WTC11 (cell line): ENCODE measurements around the gene KISS1R. TPM values are rescaled to one million over a fixed set of nuclear protein-coding genes. Genes with fewer than 3 reads are reported as not detected.

Experiments
- ATAC-seq: fragments of 200-7000 bp; cut with Tn5 transposase; 2 replicates; pipeline ENCODE4 v1.10.0; 2021; ENCODE audit warnings: mild to moderate bottlenecking, moderate library complexity
- CTCF ChIA-PET: fragments of 300-600 bp; sonication (Branson Sonifier 250); formaldehyde crosslinking; loops from one replicate; lab custom pipeline; 2021; ENCODE audit warnings: antibody characterized with exemption; lab: Charles Lee
- POLR2A ChIA-PET: fragments of 350-600 bp; sonication (Branson Sonifier 250); formaldehyde crosslinking; loops from one replicate; lab custom pipeline; 2021; ENCODE audit warnings: antibody characterized with exemption; lab: Charles Lee
- DNase-seq: peaks from one replicate; pipeline ENCODE4 v3.0.0; 2021; ENCODE audit warnings: low spot score
- H3K27ac Mint-ChIP-seq: 2 replicates; pipeline ENCODE4 v1.8.0; 2021; ENCODE audit warnings: mixed read lengths
- H3K27me3 Mint-ChIP-seq: 2 replicates; pipeline ENCODE4 v1.8.0; 2021; ENCODE audit warnings: low read depth, mild to moderate bottlenecking, moderate library complexity, mixed read lengths
- H3K36me3 Mint-ChIP-seq: 2 replicates; pipeline ENCODE4 v1.8.0; 2021; ENCODE audit warnings: mixed read lengths
- H3K4me1 Mint-ChIP-seq: 2 replicates; pipeline ENCODE4 v1.8.0; 2022; ENCODE audit warnings: mixed read lengths
- H3K4me3 Mint-ChIP-seq: 2 replicates; pipeline ENCODE4 v1.8.0; 2021; ENCODE audit warnings: mild to moderate bottlenecking, moderate library complexity, mixed read lengths
- H3K9me3 Mint-ChIP-seq: 2 replicates; pipeline ENCODE4 v1.8.0; 2021; ENCODE audit warnings: mixed read lengths
- AR ChIP-seq: fragments of 250-450 bp; sonication (Bioruptor Pico); IDR thresholded peaks from 2 replicates; pipeline ENCODE4 v1.9.0; 2021; ENCODE audit warnings: mild to moderate bottlenecking
- ATF3 ChIP-seq: sonication (generic); formaldehyde crosslinking; conservative IDR thresholded peaks from 2 replicates; pipeline ENCODE4 v1.8.1; 2022; ENCODE audit warnings: mild to moderate bottlenecking, missing genetic modification reagents
- CREB1 ChIP-seq: sonication (generic); formaldehyde crosslinking; IDR thresholded peaks from 2 replicates; pipeline ENCODE4 v1.8.0; 2023; ENCODE audit warnings: mild to moderate bottlenecking, missing genetic modification reagents
- ETV6 ChIP-seq: sonication (generic); formaldehyde crosslinking; IDR thresholded peaks from 2 replicates; pipeline ENCODE4 v1.8.1; 2022; ENCODE audit warnings: mild to moderate bottlenecking, missing genetic modification reagents
- GTF2I ChIP-seq: fragments of 250-450 bp; sonication (Bioruptor Pico); conservative IDR thresholded peaks from 2 replicates; pipeline ENCODE4 v1.4.0; 2021; ENCODE audit warnings: mild to moderate bottlenecking
- IRF1 ChIP-seq: sonication (generic); formaldehyde crosslinking; IDR thresholded peaks from 2 replicates; pipeline ENCODE4 v1.8.0; 2023; ENCODE audit warnings: missing genetic modification reagents
- JAZF1 ChIP-seq: fragments of 250-450 bp; sonication (Bioruptor Pico); IDR thresholded peaks from 2 replicates; pipeline ENCODE4 v1.9.0; 2021; ENCODE audit warnings: moderate library complexity, mild to moderate bottlenecking, inconsistent platforms
- NR3C1 ChIP-seq: sonication (generic); formaldehyde crosslinking; conservative IDR thresholded peaks from 2 replicates; pipeline ENCODE4 v1.8.1; 2023; ENCODE audit warnings: low read depth, mild to moderate bottlenecking, missing genetic modification reagents
- SMAD3 ChIP-seq: sonication (generic); formaldehyde crosslinking; IDR thresholded peaks from 2 replicates; pipeline ENCODE4 v1.8.0; 2022; ENCODE audit warnings: missing genetic modification reagents, mild to moderate bottlenecking, borderline replicate concordance
- STAT6 ChIP-seq: sonication (generic); formaldehyde crosslinking; conservative IDR thresholded peaks from 2 replicates; pipeline ENCODE4 v1.8.1; 2023; ENCODE audit warnings: mild to moderate bottlenecking, low read depth, missing genetic modification reagents, moderate library complexity
- TCF7 ChIP-seq: sonication (generic); formaldehyde crosslinking; IDR thresholded peaks from 2 replicates; pipeline ENCODE4 v1.8.0; 2022; ENCODE audit warnings: mild to moderate bottlenecking, low read depth, missing genetic modification reagents, moderate library complexity
- ZBTB21 ChIP-seq: sonication (generic); formaldehyde crosslinking; IDR thresholded peaks from 2 replicates; pipeline ENCODE4 v1.8.1; 2023; ENCODE audit warnings: mild to moderate bottlenecking, missing genetic modification reagents, borderline replicate concordance
- ZNF138 ChIP-seq: sonication (generic); formaldehyde crosslinking; conservative IDR thresholded peaks from 2 replicates; pipeline ENCODE4 v1.8.1; 2022; ENCODE audit warnings: mild to moderate bottlenecking, moderate library complexity, missing genetic modification reagents
- ZNF219 ChIP-seq: sonication (generic); formaldehyde crosslinking; IDR thresholded peaks from 2 replicates; pipeline ENCODE4 v1.8.0; 2023; ENCODE audit warnings: missing genetic modification reagents, mild to moderate bottlenecking, borderline replicate concordance
- ZNF263 ChIP-seq: sonication (generic); formaldehyde crosslinking; IDR thresholded peaks from 2 replicates; pipeline ENCODE4 v1.8.1; 2022; ENCODE audit warnings: low read depth, mild to moderate bottlenecking, moderate library complexity, missing genetic modification reagents
- ZNF671 ChIP-seq: fragments of 250-450 bp; sonication (Bioruptor Pico); IDR thresholded peaks from 2 replicates; pipeline ENCODE4 v1.8.0; 2021; ENCODE audit warnings: mild to moderate bottlenecking
- total RNA-seq: library from RNA; stranded (reverse); gene quantifications from 3 replicates; pipeline ENCODE4 v1.2.3, GENCODE V29; 2021
- TF ChIP-seq, protein P1 (sequence below): fragments of 250-450 bp; sonication (Bioruptor Pico); IDR thresholded peaks from 2 replicates; pipeline ENCODE4 v1.8.0; 2021; ENCODE audit warnings: mild to moderate bottlenecking
- TF ChIP-seq, protein P2 (sequence below): sonication (generic); formaldehyde crosslinking; IDR thresholded peaks from 2 replicates; pipeline ENCODE4 v1.8.0; 2022; ENCODE audit warnings: mild to moderate bottlenecking, missing genetic modification reagents
- TF ChIP-seq, protein P3 (sequence below): sonication (generic); formaldehyde crosslinking; IDR thresholded peaks from 2 replicates; pipeline ENCODE4 v1.8.0; 2022; ENCODE audit warnings: mild to moderate bottlenecking, missing genetic modification reagents

Gene KISS1R
- total RNA-seq, 1 experiment from 2014 or later = 2.9 TPM

DNA sequence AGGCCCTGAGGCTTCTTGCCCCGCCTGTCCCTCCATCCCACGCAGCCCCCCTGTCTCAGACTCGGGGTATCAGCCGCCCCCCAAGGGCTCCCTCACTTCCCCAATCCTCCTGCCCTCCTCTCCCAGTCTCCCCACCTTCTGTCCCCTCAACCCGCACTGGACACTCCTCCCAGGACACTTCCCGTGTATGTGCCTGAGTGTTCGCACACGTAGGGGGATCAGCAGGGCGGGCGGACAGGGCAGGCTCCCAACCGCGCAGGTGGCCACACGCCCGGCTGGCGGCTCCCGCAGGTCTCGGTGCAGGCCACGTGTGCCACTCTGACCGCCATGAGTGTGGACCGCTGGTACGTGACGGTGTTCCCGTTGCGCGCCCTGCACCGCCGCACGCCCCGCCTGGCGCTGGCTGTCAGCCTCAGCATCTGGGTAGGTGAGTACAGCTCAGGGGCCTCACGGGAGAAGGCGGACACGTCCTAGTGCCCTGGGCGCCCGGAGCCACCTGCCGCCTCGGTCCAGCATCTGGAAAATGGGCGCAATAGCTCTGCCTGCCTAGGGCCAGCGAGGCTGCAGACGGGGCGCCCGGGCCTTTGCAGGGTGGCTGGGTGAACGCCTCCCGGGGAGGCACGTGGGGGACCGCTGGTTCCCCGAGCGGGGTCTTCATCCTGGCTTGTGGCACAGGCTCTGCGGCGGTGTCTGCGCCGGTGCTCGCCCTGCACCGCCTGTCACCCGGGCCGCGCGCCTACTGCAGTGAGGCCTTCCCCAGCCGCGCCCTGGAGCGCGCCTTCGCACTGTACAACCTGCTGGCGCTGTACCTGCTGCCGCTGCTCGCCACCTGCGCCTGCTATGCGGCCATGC, 2.3 kb downstream of the KISS1R start (continued):
- TF ChIP-seq, protein P1, sequence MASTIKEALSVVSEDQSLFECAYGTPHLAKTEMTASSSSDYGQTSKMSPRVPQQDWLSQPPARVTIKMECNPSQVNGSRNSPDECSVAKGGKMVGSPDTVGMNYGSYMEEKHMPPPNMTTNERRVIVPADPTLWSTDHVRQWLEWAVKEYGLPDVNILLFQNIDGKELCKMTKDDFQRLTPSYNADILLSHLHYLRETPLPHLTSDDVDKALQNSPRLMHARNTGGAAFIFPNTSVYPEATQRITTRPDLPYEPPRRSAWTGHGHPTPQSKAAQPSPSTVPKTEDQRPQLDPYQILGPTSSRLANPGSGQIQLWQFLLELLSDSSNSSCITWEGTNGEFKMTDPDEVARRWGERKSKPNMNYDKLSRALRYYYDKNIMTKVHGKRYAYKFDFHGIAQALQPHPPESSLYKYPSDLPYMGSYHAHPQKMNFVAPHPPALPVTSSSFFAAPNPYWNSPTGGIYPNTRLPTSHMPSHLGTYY (CRISPR knock-in tag) = no peak
- no peak for TF ChIP-seq STAT6 (CRISPR knock-in tag)
- peak; percentile 53; the same call in 1 of the 2 replicates for TF ChIP-seq ZNF219
- TF ChIP-seq GTF2I (CRISPR knock-in tag) = peak; percentile 59; the same call in 1 of the 2 replicates
- TF ChIP-seq ZNF263 (CRISPR knock-in tag) = no peak
- 0 out of 2 replicates have a peak, but pooled peaks have one; percentile 26 for TF ChIP-seq ZNF138 (CRISPR knock-in tag)
- TF ChIP-seq, protein P2, sequence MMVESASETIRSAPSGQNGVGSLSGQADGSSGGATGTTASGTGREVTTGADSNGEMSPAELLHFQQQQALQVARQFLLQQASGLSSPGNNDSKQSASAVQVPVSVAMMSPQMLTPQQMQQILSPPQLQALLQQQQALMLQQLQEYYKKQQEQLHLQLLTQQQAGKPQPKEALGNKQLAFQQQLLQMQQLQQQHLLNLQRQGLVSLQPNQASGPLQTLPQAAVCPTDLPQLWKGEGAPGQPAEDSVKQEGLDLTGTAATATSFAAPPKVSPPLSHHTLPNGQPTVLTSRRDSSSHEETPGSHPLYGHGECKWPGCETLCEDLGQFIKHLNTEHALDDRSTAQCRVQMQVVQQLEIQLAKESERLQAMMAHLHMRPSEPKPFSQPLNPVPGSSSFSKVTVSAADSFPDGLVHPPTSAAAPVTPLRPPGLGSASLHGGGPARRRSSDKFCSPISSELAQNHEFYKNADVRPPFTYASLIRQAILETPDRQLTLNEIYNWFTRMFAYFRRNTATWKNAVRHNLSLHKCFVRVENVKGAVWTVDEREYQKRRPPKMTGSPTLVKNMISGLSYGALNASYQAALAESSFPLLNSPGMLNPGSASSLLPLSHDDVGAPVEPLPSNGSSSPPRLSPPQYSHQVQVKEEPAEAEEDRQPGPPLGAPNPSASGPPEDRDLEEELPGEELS (CRISPR knock-in tag) = 0 out of 2 replicates have a peak, but pooled peaks have one; percentile 18
- TF ChIP-seq, protein P3, sequence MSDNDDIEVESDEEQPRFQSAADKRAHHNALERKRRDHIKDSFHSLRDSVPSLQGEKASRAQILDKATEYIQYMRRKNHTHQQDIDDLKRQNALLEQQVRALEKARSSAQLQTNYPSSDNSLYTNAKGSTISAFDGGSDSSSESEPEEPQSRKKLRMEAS (CRISPR knock-in tag) = peak; percentile 88
- peak; percentile 78; the same call in 1 of the 2 replicates for TF ChIP-seq NR3C1 (CRISPR knock-in tag)
- TF ChIP-seq ETV6 (CRISPR knock-in tag) = no peak

GRCh38 chr19:920051-920864, 3.1 kb downstream of the KISS1R start:
- POLR2A ChIA-PET = no interaction called here
- ATAC-seq = no peak
- Mint-ChIP-seq H3K4me3 (peak overlapping the region; percentile 69), H3K27me3 (peaks cover 59% of the 10 kb centered on the region), H3K27ac (no peak overlapping the region), H3K4me1 (peaks cover 14% of the 10 kb centered on the region), H3K36me3 (no peaks in the 10 kb centered on the region), H3K9me3 (no peaks in the 10 kb centered on the region)
- CTCF ChIA-PET = interaction anchor here (1.1 to 3.8 kb wide), 7 partner anchors 54 to 79 kb away, joined by 3 to 24 read pairs (median 11); partner anchors contain the start of gene WDR18
- DNase-seq = peak; percentile 53
- TF ChIP-seq, protein P2 (CRISPR knock-in tag) = 0 out of 2 replicates have a peak, but pooled peaks have one; percentile 7
- TF ChIP-seq CREB1 (no peak), ZNF671 (CRISPR knock-in tag) (no peak), ATF3 (CRISPR knock-in tag) (no peak), SMAD3 (CRISPR knock-in tag) (no peak), AR (no peak), IRF1 (CRISPR knock-in tag) (no peak), JAZF1 (no peak), TCF7 (no peak), ZBTB21 (CRISPR knock-in tag) (no peak)
